GM21723 (cell line): ENCODE measurements around the gene BRINP3.

Experiments
- ATAC-seq: cut with Tn5 transposase; IDR thresholded peaks from one replicate; pipeline ENCODE4 v1.9.1; 2021; ENCODE audit warnings: mild to moderate bottlenecking, moderate library complexity; ENCODE audit not compliant: unreplicated experiment

BRINP3 gene

DNA sequence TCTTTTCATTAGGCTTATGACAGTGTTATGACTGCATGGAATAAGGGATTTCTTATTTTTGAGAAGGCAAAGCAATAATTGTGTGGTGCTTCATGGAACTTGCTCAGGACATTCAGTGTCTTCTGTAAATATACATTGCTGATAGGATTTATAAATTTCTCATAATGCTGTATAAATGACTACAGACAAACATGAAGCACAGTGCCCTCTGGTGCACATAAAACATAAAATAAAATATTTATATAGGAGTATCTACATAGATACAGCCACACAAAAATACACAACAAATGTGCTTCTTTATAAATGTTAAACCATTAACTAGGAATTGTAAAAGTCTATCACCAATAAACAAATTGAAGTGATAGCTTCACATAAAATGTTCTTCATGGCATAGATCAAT, 24.1 kb downstream of the BRINP3 start:
- ATAC-seq, result no peak

DNA sequence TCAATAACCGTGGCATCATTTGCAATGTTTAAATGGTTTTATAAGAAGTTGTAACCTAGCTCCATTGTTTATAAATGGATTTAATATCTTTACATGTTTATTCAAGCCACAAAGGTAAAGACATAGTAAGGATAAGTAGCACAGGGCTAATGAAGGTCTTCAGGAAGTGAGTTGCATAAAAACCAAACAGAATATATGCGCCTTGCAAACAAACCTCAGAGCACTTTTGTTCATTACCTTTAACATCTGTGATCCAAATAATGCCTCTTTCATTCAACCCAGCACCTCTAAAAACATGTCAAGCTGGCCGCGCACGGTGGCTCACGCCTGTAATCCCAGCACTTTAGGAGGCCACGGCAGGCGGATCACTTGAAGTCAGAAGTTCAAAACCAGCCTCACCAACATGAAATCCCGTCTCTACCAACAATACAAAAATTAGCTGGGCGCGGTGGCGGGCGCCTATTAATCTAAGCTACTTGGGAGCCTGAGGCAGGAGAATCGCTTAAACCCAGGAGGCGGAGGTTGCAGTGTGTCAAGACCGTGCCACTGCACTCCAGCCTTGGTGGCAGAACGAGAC, 25.3 kb downstream of the BRINP3 start:
- no peak for ATAC-seq

DNA sequence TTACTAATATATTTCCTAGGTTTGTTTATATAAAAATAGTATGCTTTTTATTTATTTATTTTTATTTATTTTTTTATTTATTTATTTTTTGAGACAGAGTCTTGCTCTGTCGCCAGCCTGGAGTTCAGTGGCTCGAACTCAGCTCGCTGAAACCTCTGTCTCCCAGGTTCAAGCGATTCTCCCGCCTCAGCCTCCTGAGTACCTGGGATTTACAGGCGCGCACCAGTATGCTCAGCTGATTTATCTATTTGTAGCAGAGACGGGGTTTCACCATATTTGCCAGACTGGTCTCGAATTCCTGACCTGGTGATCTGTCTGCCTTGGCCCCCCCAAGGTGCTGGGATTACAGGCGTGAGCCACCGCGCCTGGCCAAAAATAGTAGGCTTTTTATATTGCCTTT, 33.2 kb downstream of the BRINP3 start:
- no peak for ATAC-seq

DNA sequence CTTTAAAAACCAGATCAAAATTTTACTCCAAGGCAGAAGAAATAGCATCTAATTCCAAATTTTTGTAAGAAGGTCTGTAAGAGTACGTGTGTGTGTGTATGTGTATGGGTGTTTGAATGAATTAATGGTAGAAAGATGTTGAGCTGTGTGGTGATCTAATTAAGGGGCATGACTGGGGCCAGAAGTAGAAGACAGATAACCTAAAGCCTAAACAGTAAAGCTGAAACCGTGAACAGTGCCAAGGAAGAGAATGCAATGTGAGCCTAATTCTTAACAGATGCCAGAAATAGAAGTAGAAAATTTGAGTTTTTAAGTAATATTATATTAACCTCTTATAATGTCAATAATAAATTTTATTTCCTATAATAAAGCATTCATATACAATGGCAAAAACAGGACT, 38.2 kb downstream of the BRINP3 start:
- no peak for ATAC-seq

DNA sequence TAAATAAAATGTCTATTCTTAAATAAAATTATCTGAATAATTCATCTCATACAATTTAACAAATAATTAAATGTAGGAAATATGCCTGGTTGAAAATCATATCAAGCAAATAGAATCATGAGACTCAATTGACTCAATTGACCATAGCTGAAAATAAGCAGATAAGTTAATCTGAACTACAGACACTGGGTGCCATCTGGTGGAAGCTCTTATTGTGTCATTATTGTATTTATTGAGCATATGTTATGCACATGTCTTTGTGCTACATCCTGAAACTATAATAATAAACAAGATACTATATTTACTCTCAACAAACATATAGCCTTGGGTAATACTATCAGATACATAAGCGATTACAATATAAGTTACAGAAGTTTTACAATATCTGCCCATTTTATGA, 41.0 kb downstream of the BRINP3 start:
- peak; percentile 55 for ATAC-seq

DNA sequence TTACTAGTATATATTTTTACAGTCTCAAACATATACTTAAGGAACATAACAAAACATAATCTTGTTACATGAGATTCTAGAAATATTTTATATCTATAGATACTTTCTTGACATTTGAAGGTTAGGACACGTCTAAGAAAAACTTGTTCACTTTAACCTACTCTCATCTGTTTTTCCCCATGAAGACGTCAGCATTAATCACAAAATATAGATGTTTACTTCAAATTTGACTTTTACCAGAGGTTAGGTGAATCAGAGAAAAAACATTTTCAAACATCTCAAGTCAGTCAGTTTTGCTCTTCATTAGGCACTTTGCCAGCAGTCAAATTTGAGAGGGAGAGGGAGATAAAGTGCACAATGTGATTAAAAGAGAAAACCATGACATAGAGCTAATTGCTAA, 47.7 kb downstream of the BRINP3 start:
- ATAC-seq, result no peak

DNA sequence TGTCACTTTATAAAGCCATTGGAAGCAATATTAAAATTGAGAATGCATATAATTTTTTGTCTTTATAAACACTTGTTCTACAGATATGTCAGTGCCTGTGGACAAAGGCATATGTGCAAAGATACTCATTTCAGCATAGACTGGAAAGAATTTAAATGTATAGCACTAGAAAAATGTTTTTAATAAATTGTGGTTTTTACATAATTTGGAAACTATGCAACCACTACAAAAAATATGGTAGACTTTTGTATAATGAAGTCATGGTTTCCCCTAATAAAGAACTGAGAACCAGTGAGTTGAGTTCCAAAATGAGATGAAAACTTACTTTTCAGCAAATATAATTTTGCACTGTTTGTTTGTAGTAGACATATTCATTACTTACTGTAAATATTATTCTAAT, 48.5 kb downstream of the BRINP3 start:
- no peak for ATAC-seq

DNA sequence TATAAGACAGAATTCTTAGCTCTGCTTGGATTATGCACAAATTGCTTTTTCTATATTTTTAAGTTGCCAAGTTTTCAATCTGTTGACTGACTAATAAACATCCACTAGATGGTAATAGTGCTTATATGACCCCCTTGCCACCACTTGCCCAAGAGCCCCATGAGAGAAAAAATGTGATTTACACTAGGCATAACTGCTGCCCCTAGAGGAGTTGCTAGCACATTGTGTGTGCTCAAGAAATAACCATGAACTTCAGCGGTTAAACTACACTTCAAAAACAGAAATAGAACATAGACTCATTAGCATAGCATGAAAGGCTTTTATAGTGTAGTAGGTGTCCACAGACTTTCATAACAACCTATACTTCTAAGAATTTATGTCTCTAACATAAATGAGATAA, 61.4 kb downstream of the BRINP3 start:
- ATAC-seq, result no peak

DNA sequence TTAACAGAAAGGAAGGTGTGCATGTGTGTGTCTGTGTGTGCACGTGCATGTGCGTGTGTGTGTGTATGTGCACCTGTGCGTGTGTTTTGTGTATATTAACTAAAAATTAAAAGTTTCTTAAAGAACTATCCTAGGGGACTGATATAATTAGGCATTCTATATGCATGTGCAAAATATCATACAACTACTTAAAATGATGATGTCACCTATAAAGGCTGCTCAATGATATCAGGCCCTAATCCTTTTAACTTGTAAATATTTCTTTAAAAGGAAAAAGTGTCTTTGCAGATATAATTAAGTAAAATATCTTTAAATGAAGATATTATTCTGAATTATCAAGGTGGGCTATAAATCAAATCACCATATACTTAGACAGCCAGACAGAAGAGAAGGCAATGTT, 64.5 kb downstream of the BRINP3 start:
- ATAC-seq, result no peak

DNA sequence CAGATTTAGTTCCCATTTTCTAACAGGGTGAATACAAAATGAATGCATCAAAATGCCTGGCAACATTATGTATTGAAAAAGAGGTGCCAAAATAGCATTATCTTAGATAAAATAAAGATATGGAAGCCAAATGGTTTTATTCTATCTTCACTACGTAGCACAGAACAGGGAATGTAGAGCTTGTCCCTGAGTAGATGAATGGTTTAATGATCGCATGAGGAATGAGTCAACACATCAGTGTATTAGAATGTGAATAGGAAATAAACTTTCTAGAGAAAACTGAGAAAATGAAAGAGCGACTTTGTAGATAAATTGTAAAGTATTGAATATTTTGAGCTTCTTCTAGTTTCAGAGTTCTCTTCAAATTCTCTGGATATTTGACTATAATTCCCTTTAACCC, 74.3 kb downstream of the BRINP3 start:
- ATAC-seq, result no peak

DNA sequence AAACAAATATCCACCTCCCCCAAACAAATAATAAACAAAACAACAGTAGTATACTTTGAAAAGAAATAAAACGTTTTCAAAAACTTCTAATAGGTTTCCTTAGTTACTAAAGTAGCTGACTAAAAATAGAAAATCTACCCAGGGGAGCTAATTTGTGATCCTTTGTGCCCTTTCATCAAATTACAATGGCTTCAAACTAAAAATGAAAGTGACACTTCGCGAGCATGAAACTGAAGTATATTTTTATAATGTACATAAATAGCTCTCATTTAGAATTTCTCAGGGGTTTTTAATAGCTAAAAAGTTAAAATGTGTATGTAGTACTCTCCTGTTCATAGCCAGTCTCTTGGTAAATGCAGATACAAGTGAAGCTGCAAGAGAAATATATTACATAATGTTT, 78.4 kb downstream of the BRINP3 start:
- no peak for ATAC-seq

DNA sequence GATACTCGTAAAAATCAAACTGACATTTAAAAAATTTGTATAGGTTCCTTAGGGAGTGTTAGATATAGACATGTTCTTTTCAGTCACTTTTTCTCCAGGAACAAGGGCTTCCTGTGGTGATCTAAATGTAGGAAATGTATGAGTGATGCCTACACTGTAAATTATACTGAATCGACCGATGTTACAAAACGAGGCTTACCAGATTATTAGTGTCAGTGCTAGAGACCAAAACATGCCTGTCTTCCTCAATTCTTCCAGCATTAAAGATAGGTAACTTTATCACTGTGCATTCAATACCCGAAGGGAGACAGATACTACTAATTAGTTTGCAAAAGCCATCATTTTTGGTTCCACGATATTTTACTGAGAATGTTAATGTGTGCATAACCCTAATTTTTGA, 86.1 kb downstream of the BRINP3 start:
- ATAC-seq, result no peak

DNA sequence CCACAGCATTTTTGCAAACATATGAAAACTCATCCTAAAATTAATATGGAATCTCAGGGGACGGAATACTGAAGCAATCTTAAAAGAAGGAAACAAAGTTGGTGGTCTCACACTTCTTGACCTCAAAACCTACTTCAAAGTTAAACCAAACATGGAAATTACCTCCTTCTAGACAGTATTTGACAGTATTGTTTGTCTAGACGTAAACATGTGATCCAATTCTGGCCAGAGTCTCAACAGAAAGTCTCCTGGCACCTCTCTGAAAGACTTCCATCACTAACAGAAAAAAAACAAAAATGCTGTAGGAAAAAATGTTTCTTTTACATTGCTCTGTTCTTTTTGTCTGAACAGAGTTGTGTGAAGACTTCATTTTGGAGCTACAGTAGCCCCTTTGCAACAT, 99.7 kb downstream of the BRINP3 start:
- no peak for ATAC-seq

DNA sequence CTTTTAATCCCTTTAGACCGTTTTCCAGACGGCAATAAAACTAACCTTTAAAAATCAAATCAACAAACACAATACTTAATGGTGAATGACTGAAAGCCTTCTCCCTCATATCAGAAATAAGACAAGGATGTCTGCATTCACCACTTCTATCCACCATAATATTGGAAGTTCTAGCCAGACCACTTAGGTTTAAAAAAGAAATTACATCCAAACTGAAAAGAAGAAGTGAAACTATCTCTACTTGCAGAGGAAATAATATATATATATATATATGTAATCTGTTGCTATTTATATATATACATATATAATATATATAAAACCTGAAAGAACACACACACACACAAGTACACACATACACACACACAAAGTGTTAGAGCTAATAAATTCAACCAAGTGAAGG, 100.4 kb downstream of the BRINP3 start:
- no peak for ATAC-seq

DNA sequence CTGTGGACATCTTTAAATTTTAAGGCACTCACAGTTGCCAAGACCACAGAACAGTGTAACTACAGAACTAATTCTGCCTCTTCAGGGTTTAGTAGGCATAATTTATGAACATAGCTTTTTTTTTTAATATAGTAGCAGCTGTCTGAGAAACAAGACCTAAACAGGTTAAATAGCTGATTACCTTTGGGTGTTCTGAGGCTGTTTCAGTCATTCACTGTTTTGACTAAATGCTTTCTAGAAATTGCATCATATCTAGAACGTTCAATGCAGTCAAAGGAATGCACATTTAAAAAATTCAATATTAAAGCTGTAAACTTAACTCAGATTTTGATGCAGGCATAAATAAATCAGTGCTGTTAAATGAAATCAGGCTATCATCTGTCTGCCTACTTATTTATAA, 101.6 kb downstream of the BRINP3 start:
- no peak for ATAC-seq

DNA sequence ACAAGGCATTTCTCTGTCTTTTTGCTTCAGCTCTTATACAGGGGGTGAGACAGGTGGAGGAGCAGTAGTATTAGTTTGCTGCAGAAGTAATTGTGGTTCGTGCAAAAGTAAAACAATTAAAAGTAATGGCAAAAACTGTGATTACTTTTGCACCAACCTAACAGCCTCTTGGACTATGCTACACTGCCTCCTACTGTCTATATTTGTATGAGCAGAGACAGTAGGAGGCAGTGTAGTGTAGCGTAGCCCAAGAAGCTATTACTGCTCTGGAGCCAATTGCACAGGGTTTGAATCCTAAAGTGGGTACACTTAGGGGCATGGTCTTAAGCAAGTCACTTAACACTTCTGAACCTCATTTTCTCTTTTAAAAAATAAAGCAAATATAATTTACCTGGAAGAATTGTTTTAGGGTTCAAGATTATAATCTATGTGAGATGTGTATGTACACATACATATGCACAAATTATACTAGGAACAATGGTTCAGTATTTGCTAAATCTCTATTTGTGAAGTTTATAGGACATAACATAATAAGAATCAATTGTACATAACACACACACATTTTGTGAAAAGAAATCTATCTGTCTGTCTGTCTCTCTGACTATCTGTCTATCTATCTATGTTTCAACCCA, 103.8 kb downstream of the BRINP3 start:
- ATAC-seq, result peak; percentile 78

DNA sequence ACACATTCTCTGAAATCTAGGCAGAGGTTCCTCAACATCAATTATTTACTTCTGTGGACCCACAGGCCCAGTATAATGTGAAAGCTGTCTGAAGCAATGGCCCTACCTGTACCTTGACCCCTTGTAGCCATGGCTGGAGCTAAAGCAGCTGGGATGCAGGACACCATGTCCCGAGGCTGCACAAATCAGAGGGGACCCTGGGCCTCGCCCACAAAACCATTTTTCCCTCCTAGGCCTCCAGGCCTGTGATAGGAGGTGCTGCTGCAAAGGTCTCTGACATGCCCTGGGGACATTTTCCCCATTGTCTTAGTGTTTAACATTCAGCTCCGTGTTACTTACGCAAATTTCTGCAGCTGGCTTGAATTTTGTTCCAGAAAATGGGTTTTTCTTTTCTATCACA, 110.5 kb downstream of the BRINP3 start:
- ATAC-seq, result no peak

DNA sequence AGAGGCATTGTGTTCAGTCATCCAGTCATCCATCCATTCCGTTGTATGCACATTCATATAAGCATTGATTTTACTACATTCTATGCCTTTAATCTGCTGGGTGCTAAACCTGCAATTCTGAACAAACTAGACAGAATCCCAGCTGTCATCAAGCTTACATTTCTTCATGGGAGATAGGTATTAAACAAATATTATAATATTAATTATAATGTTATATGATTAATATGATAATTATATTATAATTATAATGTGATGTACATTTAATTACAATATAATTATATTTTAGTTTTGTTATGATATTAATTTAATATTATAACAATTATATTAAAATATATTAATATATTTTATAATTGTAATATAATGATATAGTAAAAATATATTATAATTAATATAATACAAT, 112.4 kb downstream of the BRINP3 start:
- no peak for ATAC-seq

DNA sequence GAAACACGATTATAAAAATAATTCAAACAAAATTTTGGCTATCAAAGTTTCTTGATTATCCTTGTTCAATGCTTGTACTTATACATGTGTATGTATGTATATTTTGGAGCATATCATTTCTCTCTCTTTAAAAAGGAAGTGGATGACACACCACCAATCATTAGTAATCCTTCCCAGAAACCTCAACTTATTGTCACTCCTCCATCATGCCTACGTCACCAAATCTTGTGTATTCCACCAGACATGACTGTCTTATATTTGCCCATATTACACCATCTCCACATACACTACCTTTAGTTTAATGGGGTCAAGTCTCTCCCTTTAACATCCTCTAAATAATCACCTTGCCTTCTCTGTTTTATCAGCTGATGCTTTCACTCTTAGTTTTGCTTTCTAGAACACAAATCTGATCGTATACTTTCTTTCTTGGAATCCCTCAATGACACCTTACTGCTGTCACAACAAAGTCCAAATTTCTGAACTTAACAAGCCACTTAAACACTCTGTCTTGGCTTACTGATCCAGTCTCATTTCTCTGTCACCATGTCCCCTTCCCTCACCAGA, 124.0 kb downstream of the BRINP3 start:
- no peak for ATAC-seq

DNA sequence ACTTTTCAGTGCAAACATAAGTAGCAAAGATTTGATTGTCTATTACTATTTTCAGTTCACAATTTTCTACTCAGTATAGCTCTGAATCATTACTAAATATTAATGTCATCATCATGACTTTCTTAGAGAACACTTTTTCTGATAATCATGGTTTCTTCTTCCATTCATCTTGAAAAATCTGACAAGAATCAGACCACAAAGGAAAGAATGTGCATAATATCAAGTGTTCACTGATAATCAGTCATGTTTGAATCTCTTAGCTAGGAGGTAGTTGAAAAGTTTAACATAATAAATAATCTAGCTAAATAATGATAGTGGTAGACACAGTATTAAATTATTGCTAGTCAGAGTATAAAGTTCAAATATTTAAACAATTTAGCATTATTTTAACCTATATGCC, 133.2 kb downstream of the BRINP3 start:
- no peak for ATAC-seq

DNA sequence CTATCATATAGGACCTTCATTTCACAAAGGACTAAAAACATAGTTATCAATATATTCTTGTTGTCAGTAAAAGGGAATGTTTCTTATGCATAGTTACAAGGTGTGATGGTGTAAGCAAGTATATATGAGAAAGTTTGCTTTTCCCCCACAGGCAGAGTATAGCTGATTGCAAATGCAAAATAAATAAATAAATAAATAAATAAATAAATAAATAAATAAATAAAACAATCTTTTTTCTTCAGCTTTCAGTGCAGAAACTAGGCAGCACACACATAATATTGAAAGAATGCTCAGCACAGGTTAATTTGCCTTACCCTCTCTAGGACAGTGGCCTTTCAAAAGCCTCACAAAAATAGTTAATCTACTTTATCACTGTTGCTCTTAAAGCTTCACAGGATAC, 138.8 kb downstream of the BRINP3 start:
- no peak for ATAC-seq

DNA sequence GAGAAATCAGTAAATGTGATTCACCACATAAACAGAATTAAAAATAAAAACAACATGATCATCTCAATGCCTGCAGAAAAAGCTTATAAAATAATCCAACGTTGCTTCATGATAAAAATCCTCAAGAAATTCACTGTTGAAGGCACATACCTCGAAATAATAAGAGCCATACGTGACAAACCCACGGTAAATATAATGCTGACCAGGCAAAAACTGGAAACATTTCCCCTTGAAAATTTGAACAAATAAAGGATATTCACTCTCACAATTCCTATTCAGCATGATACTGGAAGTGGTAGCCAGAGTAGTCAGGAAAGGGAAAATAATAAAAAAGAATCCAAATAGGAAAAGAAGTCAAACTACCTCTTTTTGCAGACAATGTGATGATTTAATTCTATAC, 148.8 kb downstream of the BRINP3 start:
- ATAC-seq, result no peak

DNA sequence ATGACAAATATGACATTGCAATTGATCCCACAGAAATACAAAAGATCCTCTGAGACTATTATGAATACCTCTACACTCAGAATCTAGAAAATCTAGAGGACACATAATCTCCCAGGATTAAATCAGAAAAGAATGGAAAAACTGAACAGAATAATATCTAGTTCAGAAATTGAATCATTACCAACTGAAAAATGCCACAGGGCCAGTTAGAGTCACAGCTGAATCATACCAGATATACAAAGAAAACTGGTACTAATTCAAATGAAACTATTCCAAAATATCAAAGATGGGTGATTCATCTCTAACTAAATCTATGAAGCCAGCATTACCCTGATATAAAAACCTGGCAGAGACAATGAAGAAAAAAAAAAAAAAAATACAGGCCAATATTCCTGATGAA, 149.3 kb downstream of the BRINP3 start:
- ATAC-seq, result no peak
